Measurements from ENCODE around the gene DCDC1.

The DCDC1 gene

DNA sequence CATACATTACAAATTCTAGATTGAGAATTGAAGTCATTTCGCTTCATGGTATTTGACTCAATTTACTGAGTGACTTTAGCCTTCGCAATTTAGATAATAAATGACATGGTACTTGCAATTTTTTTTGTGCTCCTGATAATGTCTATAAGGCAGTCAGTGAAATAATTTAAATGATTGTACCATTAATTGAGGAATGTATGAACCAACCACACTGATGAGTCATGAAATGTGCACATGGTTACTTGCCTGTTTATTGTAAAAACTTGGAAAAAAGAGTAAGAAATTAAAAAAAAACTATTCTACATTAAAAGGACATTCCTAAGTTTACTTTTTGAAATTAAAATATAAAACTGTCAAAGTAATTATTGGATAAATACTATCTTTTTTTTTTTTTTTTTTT is 43.4 kb upstream of the DCDC1 start:
- peak; percentile 38 to 62 for DNase-seq (ENCODE audit: low read depth in 2 of 2)
- TF ChIP-seq, protein P1, sequence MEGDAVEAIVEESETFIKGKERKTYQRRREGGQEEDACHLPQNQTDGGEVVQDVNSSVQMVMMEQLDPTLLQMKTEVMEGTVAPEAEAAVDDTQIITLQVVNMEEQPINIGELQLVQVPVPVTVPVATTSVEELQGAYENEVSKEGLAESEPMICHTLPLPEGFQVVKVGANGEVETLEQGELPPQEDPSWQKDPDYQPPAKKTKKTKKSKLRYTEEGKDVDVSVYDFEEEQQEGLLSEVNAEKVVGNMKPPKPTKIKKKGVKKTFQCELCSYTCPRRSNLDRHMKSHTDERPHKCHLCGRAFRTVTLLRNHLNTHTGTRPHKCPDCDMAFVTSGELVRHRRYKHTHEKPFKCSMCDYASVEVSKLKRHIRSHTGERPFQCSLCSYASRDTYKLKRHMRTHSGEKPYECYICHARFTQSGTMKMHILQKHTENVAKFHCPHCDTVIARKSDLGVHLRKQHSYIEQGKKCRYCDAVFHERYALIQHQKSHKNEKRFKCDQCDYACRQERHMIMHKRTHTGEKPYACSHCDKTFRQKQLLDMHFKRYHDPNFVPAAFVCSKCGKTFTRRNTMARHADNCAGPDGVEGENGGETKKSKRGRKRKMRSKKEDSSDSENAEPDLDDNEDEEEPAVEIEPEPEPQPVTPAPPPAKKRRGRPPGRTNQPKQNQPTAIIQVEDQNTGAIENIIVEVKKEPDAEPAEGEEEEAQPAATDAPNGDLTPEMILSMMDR (IDR thresholded peaks at IDR 0.05; ENCODE audit: low read depth, low read length), result no peak
- H3K4me3 ChIP-seq (replicated peaks in 1 of 2; ENCODE audit: low read depth in 2 of 2, low read length in 2 of 2), result no peak overlapping the region

DNA sequence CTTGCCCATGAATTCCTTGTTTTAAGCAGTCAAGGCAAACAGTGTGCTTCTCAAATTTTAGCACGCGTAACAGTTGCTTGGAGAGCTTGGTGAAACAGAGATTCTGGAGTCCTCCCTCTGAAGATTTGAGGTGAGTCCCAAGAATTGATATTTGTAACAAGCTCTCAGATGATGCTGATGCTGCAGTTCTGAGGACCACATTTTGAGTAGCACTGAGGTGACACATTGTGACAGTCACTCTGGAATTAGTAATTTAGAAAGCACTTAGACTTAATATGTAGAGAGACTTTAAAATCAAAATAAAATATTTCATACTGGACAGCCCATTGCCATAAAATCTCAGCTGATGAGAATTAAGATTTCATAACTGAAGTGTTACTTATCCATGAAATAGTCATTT is 38.7 kb upstream of the DCDC1 start:
- no peak for DNase-seq (ENCODE audit: low read depth in 2 of 2)
- no peak overlapping the region for H3K4me3 ChIP-seq (replicated peaks in 1 of 2; ENCODE audit: low read depth in 2 of 2, low read length in 2 of 2)
- TF ChIP-seq, protein P1 (IDR thresholded peaks at IDR 0.05; ENCODE audit: low read depth, low read length), result no peak

DNA sequence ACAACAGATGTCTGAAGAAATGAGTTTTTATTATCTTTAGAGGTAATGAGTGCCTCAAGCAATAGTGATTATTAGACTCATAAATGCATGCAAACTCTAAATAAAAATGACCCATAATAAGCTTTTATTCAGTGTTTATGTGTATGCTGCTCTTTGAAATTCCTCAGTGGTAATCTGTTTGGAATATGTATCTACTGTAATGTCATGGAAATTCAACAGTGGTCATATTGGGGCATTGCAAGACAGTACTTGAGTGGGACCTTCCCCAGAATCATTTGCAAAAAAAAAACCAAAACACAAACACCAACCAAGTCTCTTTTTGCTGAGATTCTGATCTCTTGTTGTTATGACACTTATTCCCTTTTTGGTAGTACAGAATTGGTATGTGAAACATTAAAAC is 35.1 kb upstream of the DCDC1 start:
- no peak overlapping the region for H3K4me3 ChIP-seq (replicated peaks in 1 of 2; ENCODE audit: low read depth in 2 of 2, low read length in 2 of 2)
- TF ChIP-seq, protein P1 (IDR thresholded peaks at IDR 0.05; ENCODE audit: low read depth, low read length), result no peak
- peak in 1 of 2 donors; percentile 6 for DNase-seq (ENCODE audit: low read depth in 2 of 2)

DNA sequence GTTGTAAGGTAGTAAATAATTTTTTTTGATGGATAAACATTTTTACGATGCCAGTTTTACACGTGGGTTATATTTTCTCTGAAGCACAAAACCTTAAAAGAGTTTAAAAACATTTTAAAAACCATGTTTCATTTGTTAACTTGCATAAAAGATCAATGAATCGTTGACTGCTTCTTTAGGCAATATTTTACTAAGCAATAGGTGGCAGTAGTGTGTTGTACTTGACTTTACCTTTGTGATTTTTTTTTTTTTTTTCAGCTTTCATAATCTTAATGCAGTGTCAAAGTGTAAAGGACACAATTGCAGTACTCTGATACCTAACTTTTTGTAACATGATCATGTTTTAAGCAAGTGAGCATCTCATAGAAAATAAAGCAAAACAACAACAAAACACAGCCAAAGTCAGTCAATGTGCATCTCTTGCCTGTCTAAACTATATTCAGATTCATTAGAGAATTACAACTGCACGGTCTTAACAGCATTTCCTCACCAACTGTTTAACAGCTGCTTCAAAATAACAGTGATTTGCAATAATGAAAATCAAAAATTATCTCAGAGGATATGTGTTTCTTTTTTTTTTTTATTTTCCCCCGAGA is 27.8 kb upstream of the DCDC1 start:
- no peak overlapping the region for H3K4me3 ChIP-seq (replicated peaks in 1 of 2; ENCODE audit: low read depth in 2 of 2, low read length in 2 of 2)
- DNase-seq (ENCODE audit: low read depth in 2 of 2), result peak; percentile 42 to 48
- TF ChIP-seq, protein P1 (IDR thresholded peaks at IDR 0.05; ENCODE audit: low read depth, low read length), result peak; percentile 52

DNA sequence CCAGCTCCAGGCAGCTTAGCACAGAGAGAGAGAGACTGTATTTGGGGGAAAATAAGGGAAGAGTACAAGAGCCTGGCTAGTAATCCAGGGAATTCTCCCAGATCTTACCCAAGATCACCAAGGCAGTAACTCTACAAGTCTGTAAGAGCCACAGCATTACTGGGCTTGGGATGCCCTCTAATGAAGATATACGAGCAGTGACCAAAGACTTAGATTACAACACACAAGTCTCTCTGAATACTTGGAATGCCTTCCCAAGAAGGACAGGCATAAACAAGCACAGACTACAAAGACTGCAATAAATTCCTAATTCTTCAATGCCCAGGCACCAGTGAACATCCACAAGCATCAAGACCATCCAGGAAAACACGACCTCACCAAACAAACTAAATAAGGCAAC is 17.8 kb upstream of the DCDC1 start:
- TF ChIP-seq, protein P1 (IDR thresholded peaks at IDR 0.05; ENCODE audit: low read depth, low read length), result no peak
- DNase-seq (ENCODE audit: low read depth in 2 of 2), result peak in 1 of 2 donors; percentile 10
- H3K4me3 ChIP-seq (replicated peaks in 1 of 2; ENCODE audit: low read depth in 2 of 2, low read length in 2 of 2), result no peak overlapping the region

DNA sequence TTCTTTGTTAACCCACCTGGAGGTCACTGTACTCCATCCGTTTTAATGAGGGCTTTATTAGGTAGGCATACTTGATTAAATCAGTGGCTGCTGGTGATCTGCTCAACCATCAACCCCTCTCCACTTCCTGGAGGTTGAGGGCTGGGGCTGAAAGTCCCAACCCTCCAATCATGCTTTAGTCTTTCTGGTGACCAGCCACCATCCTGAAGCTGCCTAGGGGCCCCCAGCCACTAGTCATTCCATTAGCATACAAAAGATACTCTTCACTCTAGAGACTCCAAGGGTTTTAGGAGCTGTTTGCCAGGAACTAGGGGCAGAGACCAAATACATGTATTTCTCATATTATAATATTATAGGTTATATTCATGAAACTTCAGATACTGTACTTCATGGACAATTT is 13.6 kb upstream of the DCDC1 start:
- no peak for DNase-seq (ENCODE audit: low read depth in 2 of 2)
- H3K4me3 ChIP-seq (replicated peaks in 1 of 2; ENCODE audit: low read depth in 2 of 2, low read length in 2 of 2), result no peak overlapping the region
- TF ChIP-seq, protein P1 (IDR thresholded peaks at IDR 0.05; ENCODE audit: low read depth, low read length), result no peak

DNA sequence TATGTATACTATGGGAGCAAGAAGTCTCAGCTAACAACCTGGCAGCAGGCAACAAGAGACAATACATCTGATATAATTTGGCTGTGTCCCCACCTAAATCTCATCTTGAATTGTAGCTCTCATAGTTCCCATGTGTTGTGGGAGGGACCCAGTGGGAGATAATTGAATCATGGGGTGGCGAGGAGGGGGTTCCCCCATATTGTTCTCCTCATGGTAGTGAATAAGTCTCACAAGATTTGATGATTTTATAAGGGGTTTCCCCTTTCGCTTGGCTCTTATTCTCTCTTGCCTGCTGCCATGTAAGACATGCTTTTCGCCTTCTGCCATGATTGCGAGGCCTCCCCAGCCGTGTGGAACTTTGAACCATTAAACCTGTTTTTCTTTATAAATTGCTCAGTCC is 6.3 kb upstream of the DCDC1 start:
- TF ChIP-seq, protein P1 (IDR thresholded peaks at IDR 0.05; ENCODE audit: low read depth, low read length), result no peak
- DNase-seq (ENCODE audit: low read depth in 2 of 2), result no peak
- no peak overlapping the region for H3K4me3 ChIP-seq (replicated peaks in 1 of 2; ENCODE audit: low read depth in 2 of 2, low read length in 2 of 2)

All from cardiac fibroblast (primary cell).